ENCODE results near the gene RFX5. TPM values are rescaled to one million over a fixed set of nuclear protein-coding genes. Genes with fewer than 3 reads are reported as not detected.
"Not testable (repeated sequence)": the region's sequence is repeated elsewhere in the genome, so short reads cannot be mapped to it uniquely, and the experiment has no call there.

RFX5 gene
- total RNA-seq, 2 experiments from 2014 or later, result 55.6 to 55.7 TPM

- no peak overlapping the region for H3K27ac Mint-ChIP-seq
- intact Hi-C loops (cut with micrococcal nuclease), result no loop called here
- TF ChIP-seq CTCF (IDR thresholded peaks at IDR 0.05), result no peak
- CTCF ChIA-PET, result no interaction called here
- H3K27me3 Mint-ChIP-seq, result no peaks in the 10 kb centered on the region
- H3K9me3 Mint-ChIP-seq, result peaks cover 12% of the 10 kb centered on the region
- no peak for ATAC-seq
- POLR2A ChIA-PET, result no interaction called here
- no peak overlapping the region for H3K4me3 Mint-ChIP-seq
- H3K36me3 Mint-ChIP-seq (ENCODE audit: low read depth), result no peaks in the 10 kb centered on the region
- H3K4me1 Mint-ChIP-seq (ENCODE audit: low read depth), result no peaks in the 10 kb centered on the region
- no peak for DNase-seq
These were observed 15.5 kb upstream of the RFX5 start for GRCh38 chr1:151362308-151363155.

GRCh38 chr1:151361883-151362282, 14.8 kb upstream of the RFX5 start:
- intact Hi-C loops (cut with micrococcal nuclease), result no loop called here
- CTCF ChIA-PET, result no interaction called here
- Mint-ChIP-seq H3K36me3 (ENCODE audit: low read depth) (no peaks in the 10 kb centered on the region), H3K27ac (no peak overlapping the region), H3K4me1 (ENCODE audit: low read depth) (no peaks in the 10 kb centered on the region), H3K27me3 (no peaks in the 10 kb centered on the region), H3K4me3 (no peak overlapping the region), H3K9me3 (peaks cover 12% of the 10 kb centered on the region)
- TF ChIP-seq CTCF (IDR thresholded peaks at IDR 0.05), result no peak
- DNase-seq (no peak), ATAC-seq (no peak)
- POLR2A ChIA-PET, result no interaction called here

GRCh38 chr1:151356696-151357095, 9.6 kb upstream of the RFX5 start:
- no peak overlapping the region for H3K4me3 Mint-ChIP-seq
- ATAC-seq, result no peak
- ChIA-PET POLR2A (no interaction called here), CTCF (interaction anchor here (0.8 to 2.4 kb wide), 4 partner anchors 8 to 200 kb away, joined by 3 to 13 read pairs (median 4); partner anchors contain the start of gene TNFAIP8L2)
- no peak for TF ChIP-seq CTCF (IDR thresholded peaks at IDR 0.05)
- no peak for DNase-seq
- peaks cover 3% of the 10 kb centered on the region for H3K9me3 Mint-ChIP-seq
- H3K27me3 Mint-ChIP-seq, result no peaks in the 10 kb centered on the region
- intact Hi-C loops (cut with micrococcal nuclease), result no loop called here
- no peak overlapping the region for H3K27ac Mint-ChIP-seq
- H3K4me1 Mint-ChIP-seq (ENCODE audit: low read depth), result no peaks in the 10 kb centered on the region
- no peaks in the 10 kb centered on the region for H3K36me3 Mint-ChIP-seq (ENCODE audit: low read depth)

GRCh38 chr1:151352021-151352718, 5.1 kb upstream of the RFX5 start:
- intact Hi-C loops (cut with micrococcal nuclease), result no loop called here
- H3K36me3 Mint-ChIP-seq (ENCODE audit: low read depth), result no peaks in the 10 kb centered on the region
- peaks cover 10% of the 10 kb centered on the region for H3K4me1 Mint-ChIP-seq (ENCODE audit: low read depth)
- CTCF ChIA-PET, result interaction anchor here (4.0 kb wide), 1 partner anchor 11 kb away, joined by 38 read pairs; no protein-coding TSS in a partner anchor
- TF ChIP-seq CTCF (IDR thresholded peaks at IDR 0.05), result no peak
- no peak overlapping the region for H3K4me3 Mint-ChIP-seq
- POLR2A ChIA-PET, result interaction anchor here (0.6 kb wide), 1 partner anchor 122 kb away, joined by 3 read pairs; no protein-coding TSS in a partner anchor
- DNase-seq, result no peak
- no peaks in the 10 kb centered on the region for H3K27me3 Mint-ChIP-seq
- no peak for ATAC-seq
- no peaks in the 10 kb centered on the region for H3K9me3 Mint-ChIP-seq
- H3K27ac Mint-ChIP-seq, result no peak overlapping the region

- Mint-ChIP-seq H3K4me1 (ENCODE audit: low read depth) (peaks cover 20% of the 10 kb centered on the region), H3K36me3 (ENCODE audit: low read depth) (peaks cover 12% of the 10 kb centered on the region)
- H3K9me3 Mint-ChIP-seq; DNase-seq; ATAC-seq; H3K4me3 Mint-ChIP-seq; intact Hi-C loops (cut with micrococcal nuclease); H3K27me3 Mint-ChIP-seq; H3K27ac Mint-ChIP-seq: not testable (repeated sequence)
- ChIA-PET CTCF (interaction anchor here (0.6 to 4.0 kb wide), 4 partner anchors 9 to 160 kb away, joined by 3 to 38 read pairs (median 5); partner anchors contain the start of gene VPS72), POLR2A (interaction anchor here (0.7 to 1.5 kb wide), 5 partner anchors 9 to 60 kb away, joined by 3 to 4 read pairs (median 4); partner anchors contain the start of gene PSMB4)
These were observed 3.3 kb upstream of the RFX5 start for GRCh38 chr1:151350323-151350722.
